IMR-90 (cell line): ENCODE results near the gene WDR43. TPM values are rescaled to one million over a fixed set of nuclear protein-coding genes. Genes with fewer than 3 reads are reported as not detected.

ENCODE experiments used
- ATAC-seq: fragments of 200-7000 bp; cut with Tn5 transposase; 2 replicates; pipeline ENCODE4 v1.9.1; 2020; ENCODE audit warnings: low read depth, mild to moderate bottlenecking, moderate library complexity
- BruUV-seq: library from RNA; stranded (reverse); fragments of 400-500 nt; replicated peaks from 2 replicates; lab custom pipeline; 2021; lab: Mats Ljungman, UMichigan
- CTCF ChIA-PET: fragments of 300-600 bp; formaldehyde crosslinking; extraction: SDS; loops from one replicate; lab custom pipeline; 2021; ENCODE audit warnings: antibody characterized with exemption; lab: Yijun Ruan, JAX
- POLR2A ChIA-PET: fragments of 300-600 bp; sonication (Branson Sonifier 250); formaldehyde crosslinking; loops from one replicate; lab custom pipeline; 2022; ENCODE audit warnings: antibody characterized with exemption; ENCODE audit not compliant: unreplicated experiment; lab: Charles Lee
- DNase-seq: peaks from one replicate; pipeline ENCODE4 v3.0.0; 2013
- H2AFZ ChIP-seq: replicated peaks from 2 replicates; pipeline ENCODE3; 2013; ENCODE audit warnings: low read length, mild to moderate bottlenecking; ENCODE audit not compliant: poor library complexity
- H2AK5ac ChIP-seq: 2 replicates; pipeline ENCODE4 v1.6.1; 2013; ENCODE audit warnings: low read depth, low read length, inconsistent platforms
- H2AK9ac ChIP-seq: replicated peaks from 2 replicates; pipeline ENCODE3; 2013; ENCODE audit warnings: mild to moderate bottlenecking, low read depth, low read length, moderate library complexity; ENCODE audit not compliant: poor library complexity
- H2BK120ac ChIP-seq: 2 replicates; pipeline ENCODE4 v1.6.1; 2013; ENCODE audit warnings: low read depth, low read length, inconsistent platforms
- H2BK15ac ChIP-seq: 3 replicates; pipeline ENCODE4 v1.6.1; 2013; ENCODE audit warnings: low read depth, low read length, inconsistent platforms
- H2BK20ac ChIP-seq: 2 replicates; pipeline ENCODE4 v1.6.1; 2013; ENCODE audit warnings: low read depth, mild to moderate bottlenecking, inconsistent platforms, low read length, moderate library complexity
- H2BK5ac ChIP-seq: 2 replicates; pipeline ENCODE4 v1.6.1; 2013; ENCODE audit warnings: mild to moderate bottlenecking, low read depth, low read length, inconsistent platforms; ENCODE audit not compliant: poor library complexity, severe bottlenecking
- H3K14ac ChIP-seq: replicated peaks from 2 replicates; pipeline ENCODE4 v1.6.1; 2013; ENCODE audit warnings: low read depth, low read length, inconsistent platforms
- H3K18ac ChIP-seq: 2 replicates; pipeline ENCODE4 v1.6.1; 2013; ENCODE audit warnings: low read depth, low read length, control low read depth
- H3K23ac ChIP-seq: 2 replicates; pipeline ENCODE4 v1.6.1; 2013; ENCODE audit warnings: low read depth, low read length, inconsistent platforms
- H3K27ac ChIP-seq: 2 replicates; pipeline ENCODE4 v1.5.1; 2013; ENCODE audit warnings: mild to moderate bottlenecking, control low read depth, low read length; ENCODE audit not compliant: insufficient read depth
- H3K27me3 ChIP-seq: 2 replicates; pipeline ENCODE4 v1.6.1; 2013; ENCODE audit warnings: low read length; ENCODE audit not compliant: control insufficient read depth, insufficient read depth
- H3K36me3 ChIP-seq: 2 replicates; pipeline ENCODE4 v1.6.1; 2013; ENCODE audit warnings: low read length, mixed read lengths; ENCODE audit not compliant: control insufficient read depth, insufficient read depth
- H3K4ac ChIP-seq: 2 replicates; pipeline ENCODE4 v1.6.1; 2013; ENCODE audit warnings: low read depth, low read length, inconsistent platforms
- H3K4me1 ChIP-seq: 2 replicates; pipeline ENCODE4 v1.6.1; 2013; ENCODE audit warnings: low read length, mixed read lengths; ENCODE audit not compliant: control insufficient read depth, insufficient read depth
- H3K4me2 ChIP-seq: 2 replicates; pipeline ENCODE4 v1.6.1; 2013; ENCODE audit warnings: low read depth, mild to moderate bottlenecking, control low read depth, low read length, moderate library complexity
- H3K4me3 ChIP-seq: 2 replicates; pipeline ENCODE4 v1.5.1; 2013; ENCODE audit warnings: low read depth, mild to moderate bottlenecking, control low read depth, low read length, moderate library complexity; ENCODE audit not compliant: insufficient read depth
- H3K56ac ChIP-seq: 2 replicates; pipeline ENCODE4 v1.6.1; 2013; ENCODE audit warnings: low read length, inconsistent platforms; ENCODE audit not compliant: insufficient read depth; ENCODE audit errors: extremely low read depth
- H3K79me1 ChIP-seq, 2 experiments: 2 replicates each; pipeline ENCODE4 v1.6.1; 2013; ENCODE audit warnings: low read length in 2 of 2, inconsistent platforms in 1 of 2, low read depth in 1 of 2
- H3K9ac ChIP-seq: 2 replicates; pipeline ENCODE4 v1.6.1; 2013; ENCODE audit warnings: low read depth, low read length, control low read depth
- H3K9me1 ChIP-seq: 2 replicates; pipeline ENCODE4 v1.6.1; 2013; ENCODE audit warnings: low read length, inconsistent platforms; ENCODE audit not compliant: insufficient read depth
- H3K9me3 ChIP-seq: 2 replicates; pipeline ENCODE4 v1.6.1; 2013; ENCODE audit warnings: low read length; ENCODE audit not compliant: control insufficient read depth, insufficient read depth
- H4K20me1 ChIP-seq: 2 replicates; pipeline ENCODE4 v1.6.1; 2013; ENCODE audit warnings: low read length, inconsistent platforms; ENCODE audit not compliant: insufficient read depth
- H4K5ac ChIP-seq: 2 replicates; pipeline ENCODE4 v1.6.1; 2013; ENCODE audit warnings: mild to moderate bottlenecking, low read depth, low read length, control low read depth
- H4K8ac ChIP-seq, 2 experiments: 2 replicates each; pipeline ENCODE4 v1.6.1; 2013; ENCODE audit warnings: low read depth in 2 of 2, low read length in 2 of 2, control low read depth in 1 of 2, inconsistent platforms in 1 of 2
- H4K91ac ChIP-seq: 2 replicates; pipeline ENCODE4 v1.6.1; 2013; ENCODE audit warnings: low read depth, low read length, inconsistent platforms; ENCODE audit not compliant: insufficient read depth
- BHLHE40 ChIP-seq: fragments of 150-350 bp; IDR thresholded peaks from 2 replicates; pipeline ENCODE4 v1.6.1; 2016; ENCODE audit warnings: mild to moderate bottlenecking, low read depth, low read length
- CEBPB ChIP-seq: IDR thresholded peaks from 2 replicates; pipeline ENCODE4 v1.6.1; 2012; ENCODE audit warnings: low read depth, low read length, improper control_type of control experiment
- CHD1 ChIP-seq: IDR thresholded peaks from 2 replicates; pipeline ENCODE4 v1.6.1; 2012; ENCODE audit warnings: low read depth, low read length, improper control_type of control experiment
- CTCF ChIP-seq: conservative IDR thresholded peaks from 2 replicates; pipeline ENCODE4 v1.5.1; 2012; ENCODE audit warnings: mild to moderate bottlenecking, low read depth, low read length, improper control_type of control experiment
- FOS ChIP-seq: fragments of 150-350 bp; IDR thresholded peaks from 2 replicates; pipeline ENCODE4 v1.6.1; 2016; ENCODE audit warnings: low read depth, low read length
- MAFK ChIP-seq: IDR thresholded peaks from 2 replicates; pipeline ENCODE4 v1.6.1; 2012; ENCODE audit warnings: low read depth, low read length, improper control_type of control experiment
- MAZ ChIP-seq: IDR thresholded peaks from 2 replicates; pipeline ENCODE4 v1.6.1; 2012; ENCODE audit warnings: low read depth, mild to moderate bottlenecking, low read length, improper control_type of control experiment, moderate library complexity, borderline replicate concordance
- MXI1 ChIP-seq: IDR thresholded peaks from 2 replicates; pipeline ENCODE4 v1.6.1; 2012; ENCODE audit warnings: low read depth, mild to moderate bottlenecking, low read length, moderate library complexity, borderline replicate concordance
- NFE2L2 ChIP-seq: fragments of 150-350 bp; IDR thresholded peaks from 2 replicates; pipeline ENCODE4 v1.6.1; 2016; ENCODE audit warnings: low read depth, mild to moderate bottlenecking, low read length
- RAD21 ChIP-seq: IDR thresholded peaks from 2 replicates; pipeline ENCODE4 v1.6.1; 2012; ENCODE audit warnings: low read length, improper control_type of control experiment
- RFX5 ChIP-seq: IDR thresholded peaks from 2 replicates; pipeline ENCODE4 v1.8.0; 2012; ENCODE audit warnings: low read depth, mild to moderate bottlenecking, low read length, moderate library complexity
- WGBS, 2 experiments: methylation state at CpG; one replicate each; pipeline versions ENCODE4 v1.1.5 to v1.1.7; 2013; ENCODE audit warnings: missing lambda C conversion rate in 2 of 2; ENCODE audit not compliant: insufficient read length in 1 of 2; ENCODE audit errors: extremely low coverage in 2 of 2; 5-methylcytosine and 5-hydroxymethylcytosine counted together
- dilution Hi-C: fragments of 300-500 bp; cut with HindIII; formaldehyde crosslinking; loops from one replicate; pipeline ENCODE4 v1.14.3; 2018; ENCODE audit warnings: low sequenced_read_pairs; ENCODE audit not compliant: unreplicated experiment
- in situ Hi-C: fragments of 300-500 bp; cut with MboI; formaldehyde crosslinking; loops from 3 replicates; pipeline ENCODE4 v1.14.3; 2019; ENCODE audit warnings: low sequenced_read_pairs, inconsistent platforms, mixed read lengths
- intact Hi-C: fragments of 100-400 bp; cut with micrococcal nuclease; formaldehyde crosslinking; loops from 2 replicates; pipeline ENCODE4 v1.10.0; 2022
- polyA plus RNA-seq, 3 experiments: library from polyadenylated mRNA; depleted of rRNA; stranded (reverse); fragments of >200 nt; gene quantifications; 2 replicates each; pipeline ENCODE4 v1.2.3, GENCODE V29; 2012; ENCODE audit warnings: low replicate concordance in 1 of 3
- total RNA-seq: library from RNA; depleted of rRNA; stranded (reverse); fragments of >200 nt; gene quantifications from 2 replicates; pipeline ENCODE4 v1.2.3, GENCODE V29; 2012
- TF ChIP-seq, protein P1 (sequence below): fragments of 150-350 bp; IDR thresholded peaks from 2 replicates; pipeline ENCODE4 v1.6.1; 2017; ENCODE audit warnings: mild to moderate bottlenecking, antibody characterized with exemption, low read length, low read depth
- TF ChIP-seq, protein P2 (sequence below): fragments of 150-350 bp; IDR thresholded peaks from 2 replicates; pipeline ENCODE4 v1.6.1; 2016; ENCODE audit warnings: low read depth, mild to moderate bottlenecking, low read length, moderate library complexity, borderline replicate concordance

Gene WDR43
- total and polyA plus RNA-seq, 2 of the 4 experiments (the other 2 are of a cell fraction), result 40.3 to 300 TPM

- H4K8ac ChIP-seq, result no peak overlapping the region
- ChIA-PET CTCF (interaction anchor here (0.5 kb wide), 1 partner anchor 318 kb away, joined by 4 read pairs; no protein-coding TSS in a partner anchor), POLR2A (interaction anchor here (0.6 kb wide), 1 partner anchor 229 kb away, joined by 3 read pairs; no protein-coding TSS in a partner anchor)
- peaks cover 10% of the 10 kb centered on the region for H3K36me3 ChIP-seq
- H3K79me1 ChIP-seq, result peaks cover 13 to 63% of the 10 kb centered on the region in 2 experiments
- no peak overlapping the region for H2BK15ac ChIP-seq
- intact Hi-C loops (loop anchor here (2.0 kb wide), 1 partner anchor 335 kb away; no protein-coding TSS in a partner anchor), in situ Hi-C loops (loop anchor here (25.0 kb wide), 1 partner anchor 315 kb away; no protein-coding TSS in a partner anchor), dilution Hi-C loops (no loop called here)
- no TSS peak for BruUV-seq
- H2AK9ac ChIP-seq, result no peak overlapping the region
- H3K23ac ChIP-seq, result no peak overlapping the region
- no peak overlapping the region for H2AK5ac ChIP-seq
- DNase-seq (no peak), ATAC-seq (no peak)
- no peak overlapping the region for H2BK20ac ChIP-seq
- H3K27ac ChIP-seq, result no peak overlapping the region
- H3K14ac ChIP-seq, result no peak overlapping the region
- H3K4me3 ChIP-seq, result no peak overlapping the region
- H4K20me1 ChIP-seq, result peaks cover 89% of the 10 kb centered on the region
- H2AFZ ChIP-seq, result no peak overlapping the region
- no peak overlapping the region for H3K9ac ChIP-seq
- no peak overlapping the region for H3K4ac ChIP-seq
- H3K4me1 ChIP-seq, result peaks cover 16% of the 10 kb centered on the region
- H4K5ac ChIP-seq, result no peak overlapping the region
- H2BK120ac ChIP-seq, result no peak overlapping the region
- peaks cover 19% of the 10 kb centered on the region for H3K9me1 ChIP-seq
- H3K18ac ChIP-seq, result no peak overlapping the region
- H2BK5ac ChIP-seq, result no peak overlapping the region
- TF ChIP-seq, protein P1, sequence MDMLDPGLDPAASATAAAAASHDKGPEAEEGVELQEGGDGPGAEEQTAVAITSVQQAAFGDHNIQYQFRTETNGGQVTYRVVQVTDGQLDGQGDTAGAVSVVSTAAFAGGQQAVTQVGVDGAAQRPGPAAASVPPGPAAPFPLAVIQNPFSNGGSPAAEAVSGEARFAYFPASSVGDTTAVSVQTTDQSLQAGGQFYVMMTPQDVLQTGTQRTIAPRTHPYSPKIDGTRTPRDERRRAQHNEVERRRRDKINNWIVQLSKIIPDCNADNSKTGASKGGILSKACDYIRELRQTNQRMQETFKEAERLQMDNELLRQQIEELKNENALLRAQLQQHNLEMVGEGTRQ, result no peak
- TF ChIP-seq RAD21, result no peak
- no peak for TF ChIP-seq CHD1
- no peak for TF ChIP-seq CTCF
- no peak for TF ChIP-seq MXI1
- TF ChIP-seq MAFK, result no peak
- no peak for TF ChIP-seq CEBPB
- no peak for TF ChIP-seq NFE2L2
- TF ChIP-seq BHLHE40, result no peak
- no peak for TF ChIP-seq RFX5
- no peak for TF ChIP-seq MAZ
- TF ChIP-seq, protein P2, sequence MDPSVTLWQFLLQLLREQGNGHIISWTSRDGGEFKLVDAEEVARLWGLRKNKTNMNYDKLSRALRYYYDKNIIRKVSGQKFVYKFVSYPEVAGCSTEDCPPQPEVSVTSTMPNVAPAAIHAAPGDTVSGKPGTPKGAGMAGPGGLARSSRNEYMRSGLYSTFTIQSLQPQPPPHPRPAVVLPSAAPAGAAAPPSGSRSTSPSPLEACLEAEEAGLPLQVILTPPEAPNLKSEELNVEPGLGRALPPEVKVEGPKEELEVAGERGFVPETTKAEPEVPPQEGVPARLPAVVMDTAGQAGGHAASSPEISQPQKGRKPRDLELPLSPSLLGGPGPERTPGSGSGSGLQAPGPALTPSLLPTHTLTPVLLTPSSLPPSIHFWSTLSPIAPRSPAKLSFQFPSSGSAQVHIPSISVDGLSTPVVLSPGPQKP, result no peak
- no peak for TF ChIP-seq FOS
- H4K91ac ChIP-seq, result no peak overlapping the region
- no CpG with 5 or more reads among the region's 1 CpG for WGBS, 2 experiments
- no peaks in the 10 kb centered on the region for H3K27me3 ChIP-seq
- no peaks in the 10 kb centered on the region for H3K9me3 ChIP-seq
- no peak overlapping the region for H3K56ac ChIP-seq
- H3K4me2 ChIP-seq, result no peak overlapping the region
Observed at GRCh38 chr2:28901841-28902240, 7.4 kb downstream of the WDR43 start.
